ENCODE data around the gene SLC12A3.

SLC12A3 gene

DNA sequence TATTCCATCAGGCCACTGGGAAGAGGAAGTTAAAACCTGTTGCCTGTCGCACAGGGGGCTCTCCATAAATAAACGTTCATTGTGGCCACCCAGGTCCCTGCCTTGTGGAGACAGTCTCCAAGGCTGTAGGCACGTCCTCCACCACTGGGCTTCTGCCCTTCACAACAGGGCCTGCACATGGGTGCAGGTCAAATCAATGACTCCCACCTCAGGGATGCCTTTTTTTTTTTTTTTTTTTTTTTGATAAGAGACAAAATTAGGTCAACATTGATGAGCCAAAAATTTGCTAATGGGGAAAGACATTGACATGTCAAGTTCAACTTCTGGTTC is 12.6 kb upstream of the SLC12A3 start:
- no peaks in the 10 kb centered on the region for H3K9me3 ChIP-seq (ENCODE audit: low read length)
- H3K4me3 ChIP-seq (ENCODE audit: low read length): no peak overlapping the region
- H2AFZ ChIP-seq (ENCODE audit: low read depth, low read length): no peak overlapping the region
- H3K36me3 ChIP-seq (ENCODE audit: insufficient read depth, low read length): no peaks in the 10 kb centered on the region
- no peaks in the 10 kb centered on the region for H3K27me3 ChIP-seq (ENCODE audit: insufficient read depth, low read length)
- peaks cover 27% of the 10 kb centered on the region for H3K4me1 ChIP-seq (ENCODE audit: insufficient read depth, low read length)

DNA sequence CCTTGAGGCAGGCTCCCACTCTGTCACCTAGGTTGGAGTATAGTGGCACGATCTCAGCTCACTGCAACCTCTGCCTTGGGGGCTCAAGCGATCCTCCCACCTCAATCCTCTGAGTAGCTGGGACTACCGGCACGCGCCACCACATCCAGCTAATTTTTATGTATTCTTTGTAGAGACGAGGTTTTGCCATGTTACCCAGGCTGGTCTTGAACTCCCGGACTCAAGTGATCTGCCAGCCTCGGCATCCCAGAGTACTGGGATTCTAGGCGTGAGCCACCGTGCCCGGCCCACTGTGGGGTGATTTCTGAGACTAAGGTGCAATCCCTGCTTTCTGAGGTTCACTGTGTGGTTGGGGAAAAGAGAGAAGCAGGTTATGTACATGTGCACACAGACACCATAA is 12.0 kb upstream of the SLC12A3 start:
- no peaks in the 10 kb centered on the region for H3K9me3 ChIP-seq (ENCODE audit: low read length)

DNA sequence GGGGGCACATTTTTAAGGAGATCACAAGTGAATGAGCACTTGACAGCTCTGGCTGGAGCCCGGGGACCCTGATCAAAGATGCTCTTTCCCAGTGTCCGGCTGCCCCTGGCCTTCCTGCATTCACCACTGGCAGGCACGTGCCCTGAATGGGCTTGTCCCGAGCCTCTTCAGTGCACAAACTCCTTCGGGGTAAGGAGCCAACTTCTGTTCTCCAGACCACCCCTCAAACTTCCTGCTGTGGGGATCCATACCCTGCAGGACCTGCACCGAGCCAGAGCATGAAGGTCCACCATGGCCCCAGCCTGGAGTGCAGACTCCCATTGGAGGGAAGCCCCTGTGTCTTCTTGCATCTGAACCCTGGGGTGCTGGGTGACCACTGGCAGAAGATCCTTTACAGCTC is 9.8 kb upstream of the SLC12A3 start:
- peaks cover 5% of the 10 kb centered on the region for H3K4me1 ChIP-seq (ENCODE audit: insufficient read depth, low read length)
- H3K36me3 ChIP-seq (ENCODE audit: insufficient read depth, low read length): no peaks in the 10 kb centered on the region
- H3K4me3 ChIP-seq (ENCODE audit: low read length): no peak overlapping the region
- H2AFZ ChIP-seq (ENCODE audit: low read depth, low read length): no peak overlapping the region
- no peaks in the 10 kb centered on the region for H3K9me3 ChIP-seq (ENCODE audit: low read length)
- peaks cover under 1% of the 10 kb centered on the region for H3K27me3 ChIP-seq (ENCODE audit: insufficient read depth, low read length)

More for the DNA sequence above, 12.0 kb upstream of the SLC12A3 start:
- Histone ChIP-seq H2AFZ (ENCODE audit: low read depth, low read length) (no peak overlapping the region), H3K4me3 (ENCODE audit: low read length) (no peak overlapping the region), H3K4me1 (ENCODE audit: insufficient read depth, low read length) (peaks cover 27% of the 10 kb centered on the region), H3K27me3 (ENCODE audit: insufficient read depth, low read length) (no peaks in the 10 kb centered on the region), H3K36me3 (ENCODE audit: insufficient read depth, low read length) (no peaks in the 10 kb centered on the region)

DNA sequence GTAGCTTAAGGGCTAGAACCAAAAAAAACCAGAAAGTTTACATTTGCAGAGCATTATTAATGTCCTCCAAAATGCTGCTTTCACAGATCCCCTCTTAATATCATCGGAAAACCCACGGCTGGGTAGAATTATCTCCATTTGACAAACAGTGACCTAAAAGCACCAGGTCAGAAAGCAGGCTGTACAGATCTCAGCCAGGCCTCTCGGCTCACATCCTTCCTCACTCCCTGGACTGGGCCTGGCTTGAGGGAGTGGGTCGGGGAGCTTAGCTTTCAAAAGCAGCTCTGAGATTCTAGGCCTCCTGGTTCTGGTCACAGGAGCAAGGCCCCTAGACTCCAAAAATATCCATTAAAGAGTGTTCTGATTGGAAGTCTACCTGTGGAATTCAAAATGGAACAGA is 9.1 kb upstream of the SLC12A3 start:
- Histone ChIP-seq H2AFZ (ENCODE audit: low read depth, low read length) (no peak overlapping the region), H3K36me3 (ENCODE audit: insufficient read depth, low read length) (no peaks in the 10 kb centered on the region), H3K4me3 (ENCODE audit: low read length) (no peak overlapping the region), H3K4me1 (ENCODE audit: insufficient read depth, low read length) (no peaks in the 10 kb centered on the region), H3K27me3 (ENCODE audit: insufficient read depth, low read length) (peaks cover 2% of the 10 kb centered on the region), H3K9me3 (ENCODE audit: low read length) (no peaks in the 10 kb centered on the region)

GRCh38 chr16:56856876-56857447 is 8.0 kb upstream of the SLC12A3 start:
- Histone ChIP-seq H3K9me3 (ENCODE audit: low read length) (no peaks in the 10 kb centered on the region), H3K27me3 (ENCODE audit: insufficient read depth, low read length) (peaks cover 2% of the 10 kb centered on the region), H3K4me3 (ENCODE audit: low read length) (no peak overlapping the region), H3K36me3 (ENCODE audit: insufficient read depth, low read length) (no peaks in the 10 kb centered on the region), H2AFZ (ENCODE audit: low read depth, low read length) (no peak overlapping the region), H3K4me1 (ENCODE audit: insufficient read depth, low read length) (peaks cover 8% of the 10 kb centered on the region)

GRCh38 chr16:56858374-56858773 is 6.6 kb upstream of the SLC12A3 start:
- peaks cover 8% of the 10 kb centered on the region for H3K4me1 ChIP-seq (ENCODE audit: insufficient read depth, low read length)
- no peaks in the 10 kb centered on the region for H3K36me3 ChIP-seq (ENCODE audit: insufficient read depth, low read length)
- no peak overlapping the region for H2AFZ ChIP-seq (ENCODE audit: low read depth, low read length)
- H3K27me3 ChIP-seq (ENCODE audit: insufficient read depth, low read length): peaks cover 7% of the 10 kb centered on the region
- no peak overlapping the region for H3K4me3 ChIP-seq (ENCODE audit: low read length)
- no peaks in the 10 kb centered on the region for H3K9me3 ChIP-seq (ENCODE audit: low read length)

- no peaks in the 10 kb centered on the region for H3K36me3 ChIP-seq (ENCODE audit: insufficient read depth, low read length)
Measured at GRCh38 chr16:56859636-56860035, 5.4 kb upstream of the SLC12A3 start.

DNA sequence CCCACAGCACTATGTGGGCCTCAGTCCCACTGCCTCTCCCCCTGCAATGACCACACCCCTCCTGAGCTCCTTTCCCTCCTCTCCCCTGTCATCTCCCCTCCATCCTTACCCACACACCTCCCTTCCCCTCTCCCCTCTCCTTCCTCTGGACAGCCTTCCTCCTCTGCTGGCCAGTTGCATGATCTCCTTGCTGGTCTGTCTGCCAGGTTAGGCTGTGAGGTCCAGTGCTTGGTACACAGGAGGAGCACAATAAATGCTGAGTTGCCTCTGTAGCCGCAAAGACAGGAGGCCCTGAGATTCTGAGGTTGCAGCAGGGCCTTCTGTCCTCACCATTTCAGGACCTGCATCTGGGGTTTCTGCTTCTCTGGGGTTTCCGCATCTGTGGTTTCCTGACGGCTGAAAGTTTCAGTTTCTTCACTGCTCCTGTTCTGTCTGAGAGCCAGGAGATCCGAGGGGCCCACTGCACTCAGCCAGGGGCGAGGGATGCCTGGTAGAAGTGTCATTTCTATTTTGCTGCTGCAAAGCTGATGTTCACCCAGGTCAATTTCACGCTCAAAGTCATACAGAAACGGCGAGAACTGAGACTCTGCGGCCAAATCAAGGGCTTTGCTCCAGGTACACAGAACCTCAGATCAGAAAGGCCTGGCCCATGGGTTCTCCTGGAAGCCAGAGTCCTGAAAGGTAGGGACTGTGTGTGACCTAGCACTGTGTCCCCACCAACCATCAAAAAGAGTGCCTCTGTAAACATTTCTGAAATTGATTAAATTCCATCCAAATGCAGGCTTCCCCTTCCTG is 4.6 kb upstream of the SLC12A3 start:
- Histone ChIP-seq H3K27me3 (ENCODE audit: insufficient read depth, low read length) (peaks cover 7% of the 10 kb centered on the region), H3K9me3 (ENCODE audit: low read length) (no peaks in the 10 kb centered on the region), H3K36me3 (ENCODE audit: insufficient read depth, low read length) (no peaks in the 10 kb centered on the region), H3K4me1 (ENCODE audit: insufficient read depth, low read length) (peaks cover 8% of the 10 kb centered on the region), H2AFZ (ENCODE audit: low read depth, low read length) (no peak overlapping the region), H3K4me3 (ENCODE audit: low read length) (no peak overlapping the region)

More at GRCh38 chr16:56859636-56860035, 5.4 kb upstream of the SLC12A3 start:
- H3K9me3 ChIP-seq (ENCODE audit: low read length): no peaks in the 10 kb centered on the region
- H3K4me1 ChIP-seq (ENCODE audit: insufficient read depth, low read length): peaks cover 8% of the 10 kb centered on the region
- H2AFZ ChIP-seq (ENCODE audit: low read depth, low read length): no peak overlapping the region
- H3K27me3 ChIP-seq (ENCODE audit: insufficient read depth, low read length): peaks cover 7% of the 10 kb centered on the region
- H3K4me3 ChIP-seq (ENCODE audit: low read length): no peak overlapping the region

DNA sequence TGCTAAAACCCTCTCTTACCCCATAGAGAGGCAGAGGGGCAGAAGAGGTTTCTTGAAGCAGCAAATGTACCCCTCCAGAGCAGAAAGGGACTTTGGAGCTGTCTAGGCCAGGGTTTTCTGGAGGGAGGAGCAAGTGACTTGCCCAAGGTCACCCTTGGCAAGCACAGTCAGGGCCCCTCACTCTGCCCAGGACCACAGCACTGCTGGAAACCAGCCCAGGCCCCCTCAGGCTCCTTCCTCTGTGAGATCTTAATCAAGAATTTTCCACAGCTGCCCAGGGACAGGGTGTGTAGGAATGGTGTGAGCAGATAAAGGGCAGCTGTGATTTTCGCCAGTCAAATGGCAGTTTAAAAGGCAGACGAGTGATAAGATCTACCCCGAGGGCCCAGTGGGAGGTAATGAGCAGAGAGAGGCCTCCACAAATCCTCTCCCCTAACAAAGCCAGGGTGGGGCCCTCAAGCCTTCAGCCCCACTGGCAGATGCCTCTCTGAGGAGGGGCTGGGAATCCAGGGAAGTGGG is 3.9 kb upstream of the SLC12A3 start:
- Histone ChIP-seq H3K4me3 (ENCODE audit: low read length) (no peak overlapping the region), H2AFZ (ENCODE audit: low read depth, low read length) (no peak overlapping the region), H3K9me3 (ENCODE audit: low read length) (no peaks in the 10 kb centered on the region), H3K36me3 (ENCODE audit: insufficient read depth, low read length) (no peaks in the 10 kb centered on the region), H3K4me1 (ENCODE audit: insufficient read depth, low read length) (peaks cover 8% of the 10 kb centered on the region), H3K27me3 (ENCODE audit: insufficient read depth, low read length) (peaks cover 7% of the 10 kb centered on the region)

DNA sequence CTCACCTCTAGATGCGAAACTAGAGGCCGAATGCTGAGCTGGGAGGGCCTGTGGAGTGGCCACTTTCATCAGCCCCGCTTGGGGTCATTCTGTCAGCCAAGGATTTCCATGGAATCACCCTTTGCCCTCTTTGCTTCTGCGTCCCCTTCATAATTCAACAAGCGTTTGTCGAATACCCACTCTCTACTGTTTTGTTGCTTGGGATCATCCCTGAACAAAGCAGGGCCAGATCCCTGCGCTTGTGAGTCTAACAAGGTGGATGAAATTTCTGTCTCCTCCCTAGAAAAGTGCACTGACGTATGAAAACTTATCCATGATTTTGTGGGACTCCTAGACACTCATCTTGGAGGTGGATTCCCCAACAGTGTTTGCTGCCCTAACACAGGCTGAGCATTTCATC is 3.3 kb upstream of the SLC12A3 start:
- H3K9me3 ChIP-seq (ENCODE audit: low read length): no peaks in the 10 kb centered on the region
- H3K36me3 ChIP-seq (ENCODE audit: insufficient read depth, low read length): no peaks in the 10 kb centered on the region
- peaks cover 8% of the 10 kb centered on the region for H3K4me1 ChIP-seq (ENCODE audit: insufficient read depth, low read length)
- H2AFZ ChIP-seq (ENCODE audit: low read depth, low read length): no peak overlapping the region
- H3K27me3 ChIP-seq (ENCODE audit: insufficient read depth, low read length): peaks cover 7% of the 10 kb centered on the region
- no peak overlapping the region for H3K4me3 ChIP-seq (ENCODE audit: low read length)

- no peaks in the 10 kb centered on the region for H3K9me3 ChIP-seq (ENCODE audit: low read length)
- H3K27me3 ChIP-seq (ENCODE audit: insufficient read depth, low read length): peaks cover 7% of the 10 kb centered on the region
- H3K36me3 ChIP-seq (ENCODE audit: insufficient read depth, low read length): no peaks in the 10 kb centered on the region
- no peak overlapping the region for H2AFZ ChIP-seq (ENCODE audit: low read depth, low read length)
- peaks cover 8% of the 10 kb centered on the region for H3K4me1 ChIP-seq (ENCODE audit: insufficient read depth, low read length)
- H3K4me3 ChIP-seq (ENCODE audit: low read length): no peak overlapping the region
Measured at GRCh38 chr16:56862776-56863175, 2.2 kb upstream of the SLC12A3 start.

- Histone ChIP-seq H3K36me3 (ENCODE audit: insufficient read depth, low read length) (no peaks in the 10 kb centered on the region), H3K4me1 (ENCODE audit: insufficient read depth, low read length) (peaks cover 8% of the 10 kb centered on the region), H2AFZ (ENCODE audit: low read depth, low read length) (no peak overlapping the region), H3K9me3 (ENCODE audit: low read length) (no peaks in the 10 kb centered on the region), H3K4me3 (ENCODE audit: low read length) (no peak overlapping the region), H3K27me3 (ENCODE audit: insufficient read depth, low read length) (peaks cover 4% of the 10 kb centered on the region)
Measured at GRCh38 chr16:56865394-56866062, 521 bp downstream of the SLC12A3 start.

Data from neuron (in vitro differentiated cells).